HG03558 (cell line): ENCODE data around the gene UBR4.

Experiments used
- ATAC-seq: cut with Tn5 transposase; IDR thresholded peaks from one replicate; pipeline ENCODE4 v1.9.1; 2021; ENCODE audit warnings: moderate number of reproducible peaks; ENCODE audit not compliant: unreplicated experiment; ENCODE audit errors: extremely low read depth

UBR4 gene

GRCh38 chr1:19028110-19028509 is 182.0 kb downstream of the UBR4 start:
- ATAC-seq: no peak
